Activated CD8-positive, alpha-beta memory T cell treated with anti-CD3 and anti-CD28 coated beads, Interleukin-2, amount 10 ng/mL, durations not matched to agents 7 days and 5 days (primary cell): ENCODE data around the gene SH3RF2. TPM values are rescaled to one million over a fixed set of nuclear protein-coding genes. Genes with fewer than 3 reads are reported as not detected.

ENCODE experiments used
- ATAC-seq: fragments of 150-1000 bp; cut with Tn5 transposase; one replicate; pipeline ENCODE4 v1.10.0; 2021; ENCODE audit warnings: moderate library complexity
- CTCF ChIA-PET: fragments of 350-600 bp; sonication (Branson Sonifier 250); formaldehyde crosslinking; loops from one replicate; lab custom pipeline; 2021; ENCODE audit warnings: antibody characterized with exemption; lab: Charles Lee
- DNase-seq: peaks from one replicate; pipeline ENCODE4 v3.0.0-alpha.2; 2020
- H3K27ac Mint-ChIP-seq: one replicate; pipeline ENCODE4 v1.8.0; 2021; ENCODE audit warnings: mild to moderate bottlenecking, mixed read lengths
- H3K27me3 Mint-ChIP-seq: one replicate; pipeline ENCODE4 v1.8.0; 2021; ENCODE audit warnings: mixed read lengths
- H3K36me3 Mint-ChIP-seq: one replicate; pipeline ENCODE4 v1.8.0; 2021; ENCODE audit warnings: mild to moderate bottlenecking, mixed read lengths
- H3K4me1 Mint-ChIP-seq: one replicate; pipeline ENCODE4 v1.8.0; 2021; ENCODE audit warnings: mixed read lengths
- H3K4me3 Mint-ChIP-seq: one replicate; pipeline ENCODE4 v1.8.0; 2021; ENCODE audit warnings: mild to moderate bottlenecking, moderate library complexity, mixed read lengths
- H3K9me3 Mint-ChIP-seq: one replicate; pipeline ENCODE4 v1.8.0; 2022; ENCODE audit warnings: low read depth, mixed read lengths
- total RNA-seq, 2 experiments: library from RNA; stranded (reverse); gene quantifications; one replicate each; pipeline ENCODE4 v1.2.3, GENCODE V29; 2021

Gene SH3RF2
- total RNA-seq, 2 experiments from 2014 or later, result 0.12 TPM; not detected in 1

DNA sequence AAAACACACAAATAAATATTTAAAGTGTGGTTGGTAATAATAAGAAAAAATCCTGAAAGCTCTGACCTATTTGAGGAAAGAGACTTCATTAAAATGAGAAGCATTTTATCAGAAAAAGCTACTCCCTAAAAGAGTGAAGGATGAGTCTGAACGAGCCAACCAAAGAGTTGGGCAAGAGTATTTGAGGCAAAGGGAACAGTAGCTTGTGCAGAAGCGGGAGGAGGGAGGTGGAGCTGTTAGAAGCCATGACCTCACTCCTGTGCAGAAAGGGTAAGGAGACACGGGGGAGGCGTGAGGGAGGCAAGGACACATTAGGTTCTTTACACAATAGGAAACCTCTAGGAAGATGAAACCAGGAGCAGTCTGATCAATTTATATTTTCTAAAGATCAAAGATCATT lies 29.4 kb downstream of the SH3RF2 start:
- Mint-ChIP-seq H3K36me3 (no peaks in the 10 kb centered on the region), H3K9me3 (no peaks in the 10 kb centered on the region), H3K4me1 (no peaks in the 10 kb centered on the region), H3K4me3 (no peak overlapping the region), H3K27ac (no peak overlapping the region), H3K27me3 (peaks cover 24% of the 10 kb centered on the region)
- CTCF ChIA-PET, result no interaction called here
- DNase-seq (no peak), ATAC-seq (no peak)

DNA sequence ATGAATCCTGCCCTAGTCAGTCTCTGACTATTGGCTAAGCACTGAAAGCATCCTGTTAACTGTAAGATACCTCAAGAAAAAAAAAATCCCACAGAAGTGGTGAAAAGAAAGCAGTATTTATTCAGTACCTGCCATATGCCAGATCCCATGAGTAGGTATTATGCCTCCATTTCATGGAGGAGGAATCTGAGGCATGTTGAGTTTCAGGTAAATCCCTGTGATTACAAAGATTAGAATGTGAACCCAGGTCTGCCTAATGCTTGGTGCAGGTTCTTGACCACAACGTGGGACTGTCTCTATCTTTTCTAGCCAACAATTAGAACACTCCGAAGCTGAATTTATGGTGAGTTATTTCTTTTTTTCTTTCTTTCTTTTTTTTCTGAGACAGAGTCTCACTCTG lies 30.9 kb downstream of the SH3RF2 start:
- CTCF ChIA-PET, result no interaction called here
- Mint-ChIP-seq H3K4me1 (no peaks in the 10 kb centered on the region), H3K27ac (no peak overlapping the region), H3K27me3 (peaks cover 14% of the 10 kb centered on the region), H3K9me3 (no peaks in the 10 kb centered on the region), H3K4me3 (no peak overlapping the region), H3K36me3 (no peaks in the 10 kb centered on the region)
- ATAC-seq, result no peak
- no peak for DNase-seq

DNA sequence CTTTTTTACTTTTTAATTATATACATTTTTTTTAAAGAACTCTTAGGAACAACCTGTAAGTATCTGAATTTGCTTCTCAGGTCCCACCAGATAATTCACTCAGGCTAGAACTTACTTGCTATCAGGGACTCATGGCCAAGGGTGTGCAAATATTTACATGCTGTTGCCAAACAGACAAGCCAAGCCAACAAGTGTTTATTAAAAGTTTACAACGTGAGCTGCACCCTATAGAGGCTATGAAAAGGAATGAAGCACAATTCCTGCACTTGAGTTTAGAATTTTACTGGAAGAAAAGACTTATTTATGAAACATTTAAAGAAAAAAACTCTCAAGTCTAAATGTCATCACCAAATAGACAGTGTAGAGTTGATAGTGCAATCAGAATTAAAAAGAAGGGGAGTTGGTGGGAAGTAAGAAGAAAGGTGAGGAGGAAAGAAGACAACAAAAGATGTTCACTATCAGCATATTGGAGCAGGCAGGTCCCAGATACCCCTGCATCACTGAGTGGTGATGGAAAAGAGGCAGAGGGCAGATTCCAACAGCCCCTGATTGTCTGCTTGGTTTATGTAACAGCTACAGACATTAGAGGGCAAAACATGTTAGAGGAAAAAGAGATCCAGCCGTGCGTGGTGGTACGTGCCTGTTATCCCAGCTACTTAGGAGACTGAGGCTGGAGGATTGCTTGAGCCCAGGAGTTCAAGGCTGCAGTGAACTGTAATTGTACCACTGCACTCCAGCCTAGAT lies 32.8 kb downstream of the SH3RF2 start:
- no peak for ATAC-seq
- CTCF ChIA-PET, result no interaction called here
- Mint-ChIP-seq H3K4me3 (no peak overlapping the region), H3K4me1 (no peaks in the 10 kb centered on the region), H3K27me3 (peaks cover 14% of the 10 kb centered on the region), H3K9me3 (no peaks in the 10 kb centered on the region), H3K36me3 (no peaks in the 10 kb centered on the region), H3K27ac (no peak overlapping the region)
- DNase-seq, result no peak

DNA sequence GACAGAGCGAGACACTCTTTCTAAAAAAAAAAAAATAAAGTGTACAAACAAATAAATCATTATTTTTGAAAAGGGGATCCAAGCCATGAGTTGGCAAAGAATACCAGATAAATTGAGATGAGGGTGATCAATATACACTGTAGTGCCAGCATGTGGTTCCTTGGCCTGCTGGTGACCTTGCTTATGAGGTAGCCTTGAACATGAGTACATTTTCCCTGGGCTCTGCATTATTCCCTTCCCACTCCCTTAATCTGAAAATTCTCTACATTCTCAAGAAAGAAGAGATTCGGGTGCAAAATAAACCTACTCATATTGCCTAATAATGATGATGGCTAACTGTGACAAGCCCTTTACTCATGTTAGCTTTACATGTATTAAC lies 33.3 kb downstream of the SH3RF2 start:
- no peak for ATAC-seq
- Mint-ChIP-seq H3K27me3 (peaks cover 14% of the 10 kb centered on the region), H3K36me3 (no peaks in the 10 kb centered on the region)

DNA sequence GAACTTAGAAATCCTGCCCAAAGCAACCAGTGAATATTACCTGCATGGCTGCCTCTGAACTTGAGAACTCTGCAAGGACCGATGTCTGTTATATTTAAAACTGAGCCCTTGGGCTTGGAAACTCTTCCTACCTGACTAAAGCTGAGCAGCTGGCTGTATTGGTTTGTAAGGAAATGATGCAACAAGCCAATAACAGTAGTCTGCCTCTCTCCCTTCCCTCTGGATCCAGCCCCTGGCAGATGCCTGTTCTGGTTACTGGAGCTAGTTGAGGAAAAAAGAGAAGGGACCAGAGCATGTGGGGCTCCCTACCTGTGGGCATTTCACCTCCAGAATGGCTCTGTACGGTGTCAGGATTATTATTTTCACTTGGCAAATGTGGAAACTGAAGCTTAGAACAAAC lies 34.7 kb downstream of the SH3RF2 start:
- DNase-seq, result no peak
- no peaks in the 10 kb centered on the region for H3K9me3 Mint-ChIP-seq
- H3K36me3 Mint-ChIP-seq, result no peaks in the 10 kb centered on the region
- CTCF ChIA-PET, result no interaction called here
- H3K27ac Mint-ChIP-seq, result no peak overlapping the region
- H3K4me1 Mint-ChIP-seq, result no peaks in the 10 kb centered on the region
- peaks cover 14% of the 10 kb centered on the region for H3K27me3 Mint-ChIP-seq
- ATAC-seq, result no peak
- H3K4me3 Mint-ChIP-seq, result no peak overlapping the region

More for the DNA sequence above, 33.3 kb downstream of the SH3RF2 start:
- Mint-ChIP-seq H3K4me1 (no peaks in the 10 kb centered on the region), H3K4me3 (no peak overlapping the region), H3K9me3 (no peaks in the 10 kb centered on the region), H3K27ac (no peak overlapping the region)
- DNase-seq, result no peak
- CTCF ChIA-PET, result no interaction called here

DNA sequence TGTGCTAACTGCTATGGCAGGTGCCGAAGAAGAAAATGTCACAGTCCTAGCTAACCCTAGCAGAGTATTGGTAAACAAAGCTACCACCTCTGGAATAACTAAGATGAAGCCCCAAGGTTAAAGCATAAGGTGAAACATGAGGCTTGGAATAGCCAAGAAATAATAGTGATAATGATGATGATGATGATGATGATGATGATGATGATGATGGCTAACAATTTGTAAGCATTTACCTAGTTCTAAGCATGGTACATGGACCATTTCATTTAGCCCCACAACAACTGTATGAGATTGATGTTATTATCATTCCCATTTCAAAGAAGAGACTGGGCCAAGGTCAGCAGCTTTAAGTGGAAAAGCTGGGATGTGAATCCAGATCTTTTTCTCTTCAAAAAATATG lies 35.3 kb downstream of the SH3RF2 start:
- ATAC-seq (no peak), DNase-seq (no peak)
- H3K36me3 Mint-ChIP-seq, result no peaks in the 10 kb centered on the region
- H3K4me3 Mint-ChIP-seq, result no peak overlapping the region
- CTCF ChIA-PET, result no interaction called here
- H3K4me1 Mint-ChIP-seq, result no peaks in the 10 kb centered on the region
- H3K27me3 Mint-ChIP-seq, result peaks cover 15% of the 10 kb centered on the region
- no peaks in the 10 kb centered on the region for H3K9me3 Mint-ChIP-seq
- H3K27ac Mint-ChIP-seq, result no peak overlapping the region

DNA sequence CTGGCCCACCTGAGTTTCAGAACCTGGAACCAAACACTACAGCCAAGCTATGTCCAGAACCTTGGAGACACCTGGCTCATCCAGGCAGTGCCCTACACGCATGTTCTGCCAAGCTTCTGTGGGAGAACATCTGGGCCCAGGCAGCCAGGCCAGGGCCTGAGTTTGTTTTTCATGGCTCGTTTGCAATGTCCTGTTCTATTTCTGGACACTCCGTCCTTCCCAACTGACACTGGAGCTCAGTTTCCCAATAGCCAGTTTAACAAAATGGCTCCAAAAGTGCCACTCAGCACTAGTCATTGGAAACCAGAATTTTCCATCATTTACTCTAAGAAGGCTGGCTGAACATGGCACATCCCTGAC lies 38.6 kb downstream of the SH3RF2 start:
- H3K27me3 Mint-ChIP-seq, result peaks cover 8% of the 10 kb centered on the region
- no peak overlapping the region for H3K27ac Mint-ChIP-seq
- H3K36me3 Mint-ChIP-seq, result no peaks in the 10 kb centered on the region
- ATAC-seq (no peak), DNase-seq (no peak)
- H3K4me3 Mint-ChIP-seq, result no peak overlapping the region
- CTCF ChIA-PET, result no interaction called here
- H3K4me1 Mint-ChIP-seq, result no peaks in the 10 kb centered on the region
- H3K9me3 Mint-ChIP-seq, result no peaks in the 10 kb centered on the region

DNA sequence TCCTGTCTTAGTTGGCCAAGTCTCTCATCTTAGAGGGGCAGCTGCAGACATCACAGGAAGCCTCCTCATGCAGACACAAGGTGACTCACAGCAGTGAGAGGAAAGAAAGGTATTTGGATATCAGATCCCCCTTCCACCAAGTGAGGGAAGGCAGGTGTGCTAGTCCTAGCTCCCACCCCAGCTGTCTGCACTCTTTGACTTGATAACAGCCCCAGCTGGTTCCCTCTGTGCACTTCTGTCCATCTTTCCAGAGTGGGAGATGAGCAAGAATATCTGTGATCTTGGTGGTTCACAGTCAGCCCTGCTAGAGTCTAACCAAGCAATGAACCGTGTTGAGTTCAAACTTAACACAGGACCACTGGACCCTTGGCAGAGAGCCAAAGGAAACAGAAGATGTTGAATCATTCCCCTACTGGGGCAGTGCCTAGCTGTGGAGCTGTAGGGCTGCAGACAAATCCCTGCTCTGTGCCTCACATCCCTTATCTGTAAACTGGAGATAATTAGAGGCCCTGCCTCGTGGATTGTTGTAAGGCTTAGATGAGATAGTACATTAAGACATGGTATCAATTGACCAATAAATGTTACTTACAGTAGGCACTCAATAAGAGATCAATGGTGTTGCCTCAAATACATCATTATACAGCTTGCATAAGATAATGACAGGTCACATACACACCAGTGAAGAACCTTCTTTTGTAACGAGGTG lies 39.1 kb downstream of the SH3RF2 start:
- CTCF ChIA-PET, result no interaction called here
- Mint-ChIP-seq H3K4me3 (no peak overlapping the region), H3K4me1 (no peaks in the 10 kb centered on the region), H3K27ac (no peak overlapping the region), H3K36me3 (no peaks in the 10 kb centered on the region), H3K9me3 (no peaks in the 10 kb centered on the region), H3K27me3 (peaks cover 8% of the 10 kb centered on the region)
- DNase-seq (no peak), ATAC-seq (no peak)

DNA sequence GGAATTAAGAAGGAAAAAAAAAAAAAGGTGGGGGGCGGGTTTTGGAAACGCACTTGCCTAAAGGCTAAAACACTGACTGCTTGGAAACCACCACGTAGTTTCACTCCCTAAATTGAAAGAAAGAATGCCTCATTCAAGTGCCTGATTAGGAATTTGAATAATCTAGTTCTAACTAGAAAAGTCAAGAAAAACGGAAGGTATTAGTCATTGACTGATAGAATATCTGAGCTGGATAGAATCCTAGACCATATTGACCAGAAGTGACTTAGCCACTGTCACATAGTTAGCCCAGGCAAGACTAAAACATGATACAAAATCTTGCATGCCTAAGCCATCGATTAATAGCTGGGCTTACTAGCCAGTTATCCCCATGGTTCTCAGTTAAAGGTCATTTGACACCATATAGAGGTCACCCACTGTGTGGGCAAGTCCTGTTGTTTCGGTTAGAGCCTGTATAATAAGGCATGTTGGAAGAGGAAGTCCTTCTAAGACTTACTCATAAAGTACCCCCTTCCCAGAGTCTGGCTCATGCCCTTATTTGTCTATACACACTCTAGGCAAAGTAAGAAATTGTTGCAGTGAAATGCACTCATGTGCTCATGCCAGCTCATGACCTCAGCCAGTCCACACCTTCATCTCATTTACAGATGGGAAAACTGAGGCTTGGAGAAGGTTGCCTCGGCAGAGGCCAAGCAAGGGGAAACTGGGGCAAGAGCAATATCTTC lies 40.2 kb downstream of the SH3RF2 start:
- CTCF ChIA-PET, result no interaction called here
- Mint-ChIP-seq H3K4me3 (no peak overlapping the region), H3K9me3 (no peaks in the 10 kb centered on the region), H3K27ac (no peak overlapping the region), H3K36me3 (no peaks in the 10 kb centered on the region), H3K4me1 (no peaks in the 10 kb centered on the region), H3K27me3 (peaks cover 12% of the 10 kb centered on the region)
- no peak for ATAC-seq
- DNase-seq, result no peak

DNA sequence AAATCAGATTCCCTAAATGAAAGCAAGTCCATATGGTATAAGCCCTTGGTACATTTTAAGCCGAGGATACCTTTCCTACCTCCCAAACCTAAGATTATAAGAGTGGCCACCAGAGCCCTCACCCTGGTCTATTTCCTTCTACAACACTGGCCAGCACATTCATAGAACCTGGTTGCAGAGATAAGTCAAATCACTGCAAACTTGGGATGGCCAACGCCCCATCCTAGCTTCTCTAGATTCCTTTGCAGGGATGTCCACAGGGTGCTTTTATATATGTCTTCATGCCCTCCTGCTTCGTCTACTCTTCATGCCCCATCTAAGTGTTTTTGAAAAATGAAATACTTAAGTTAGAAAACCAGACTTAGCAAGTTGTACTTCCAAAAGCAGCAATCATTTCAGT lies 41.8 kb downstream of the SH3RF2 start:
- peaks cover 12% of the 10 kb centered on the region for H3K27me3 Mint-ChIP-seq
- CTCF ChIA-PET, result no interaction called here
- H3K4me3 Mint-ChIP-seq, result no peak overlapping the region

DNA sequence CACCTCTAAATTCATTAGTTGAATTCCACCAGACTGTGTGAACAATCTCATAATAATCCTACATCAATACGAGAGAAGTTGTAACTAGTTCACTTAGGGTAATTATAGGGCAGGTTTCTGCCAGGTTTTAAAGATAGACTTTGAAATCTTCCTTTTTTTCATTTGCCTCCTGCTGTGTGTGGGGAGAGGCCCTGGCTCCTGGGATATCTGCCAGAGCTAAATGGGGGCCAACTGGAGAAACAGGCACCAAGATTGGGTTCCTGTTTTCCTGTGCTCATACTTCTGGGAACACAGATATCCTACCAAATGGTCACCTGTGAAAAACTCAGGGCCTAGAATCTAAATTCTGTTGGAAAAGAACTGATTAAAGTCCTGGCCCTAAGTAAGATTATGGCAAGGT lies 42.3 kb downstream of the SH3RF2 start:
- H3K27me3 Mint-ChIP-seq, result peaks cover 9% of the 10 kb centered on the region
- no peak overlapping the region for H3K27ac Mint-ChIP-seq
- ATAC-seq (no peak), DNase-seq (no peak)
- no peak overlapping the region for H3K4me3 Mint-ChIP-seq
- H3K4me1 Mint-ChIP-seq, result no peaks in the 10 kb centered on the region
- no peaks in the 10 kb centered on the region for H3K9me3 Mint-ChIP-seq
- no peaks in the 10 kb centered on the region for H3K36me3 Mint-ChIP-seq
- CTCF ChIA-PET, result no interaction called here

More for the DNA sequence above, 41.8 kb downstream of the SH3RF2 start:
- H3K4me1 Mint-ChIP-seq, result no peaks in the 10 kb centered on the region
- no peaks in the 10 kb centered on the region for H3K36me3 Mint-ChIP-seq
- DNase-seq (no peak), ATAC-seq (no peak)
- H3K27ac Mint-ChIP-seq, result no peak overlapping the region
- no peaks in the 10 kb centered on the region for H3K9me3 Mint-ChIP-seq

DNA sequence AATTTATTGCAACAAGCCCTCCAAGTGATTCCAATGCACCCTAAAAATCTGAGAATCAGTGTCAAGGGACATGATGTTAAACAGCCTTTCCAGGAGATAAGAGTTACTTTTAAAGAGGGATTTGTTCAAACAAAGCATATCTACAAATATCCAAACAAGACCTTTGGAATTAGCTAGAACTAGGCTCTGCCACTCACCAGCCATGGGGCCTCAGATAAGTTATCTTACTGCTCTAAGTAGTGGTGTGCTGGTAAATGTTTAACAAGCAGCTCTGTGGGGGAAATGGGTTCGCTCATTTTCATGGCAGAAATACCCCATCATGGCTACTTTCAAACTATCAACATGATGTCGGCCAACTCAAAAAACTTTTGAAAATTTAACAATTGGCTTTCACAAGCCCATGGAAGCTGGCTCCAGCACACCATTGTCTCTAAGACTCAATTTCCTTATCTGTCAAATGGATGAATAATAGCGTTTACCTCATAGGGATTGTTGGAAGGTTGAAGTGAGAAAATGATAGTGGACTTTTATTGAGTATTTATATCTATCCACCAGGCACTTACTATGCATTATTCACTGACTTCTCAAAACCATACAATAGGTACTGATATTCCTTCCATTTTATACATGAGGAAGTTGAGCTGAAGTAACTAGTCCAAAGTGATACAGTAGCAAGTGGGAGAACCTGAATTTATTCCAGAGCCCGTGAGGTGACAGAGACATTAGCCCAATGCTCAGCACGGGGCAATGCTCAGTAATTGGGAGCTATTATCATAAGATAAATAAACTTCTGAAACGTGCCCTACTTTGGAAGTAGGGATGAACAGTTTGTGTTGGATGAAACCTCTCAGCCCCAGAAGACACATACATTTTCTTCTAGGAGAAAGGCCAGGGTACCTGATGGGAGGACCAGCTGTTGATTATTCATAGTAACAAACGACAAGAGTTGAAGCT lies 43.2 kb downstream of the SH3RF2 start:
- ATAC-seq (no peak), DNase-seq (no peak)
- Mint-ChIP-seq H3K4me3 (no peak overlapping the region), H3K9me3 (no peaks in the 10 kb centered on the region), H3K36me3 (no peaks in the 10 kb centered on the region), H3K4me1 (no peaks in the 10 kb centered on the region), H3K27me3 (peaks cover 13% of the 10 kb centered on the region), H3K27ac (no peak overlapping the region)
- CTCF ChIA-PET, result no interaction called here

DNA sequence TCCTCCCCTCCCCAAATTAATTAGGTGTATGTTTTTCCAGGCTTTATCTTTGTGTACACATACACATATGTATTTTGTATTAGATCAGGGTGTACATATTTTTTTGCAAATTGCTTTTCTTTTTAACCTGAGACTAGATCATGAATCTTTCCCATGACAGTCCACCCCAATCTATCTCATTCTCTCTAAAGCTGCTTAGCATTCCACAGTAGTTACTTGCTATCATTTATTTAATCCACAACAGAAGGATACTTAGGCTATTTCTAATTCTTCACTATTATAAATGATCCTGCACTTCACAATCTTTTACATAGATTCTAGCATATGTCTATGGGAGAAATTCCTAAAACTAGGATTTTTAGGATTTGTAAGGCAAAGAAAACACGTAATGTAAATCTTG lies 43.9 kb downstream of the SH3RF2 start:
- ATAC-seq (no peak), DNase-seq (no peak)
- Mint-ChIP-seq H3K4me1 (no peaks in the 10 kb centered on the region), H3K27me3 (peaks cover 13% of the 10 kb centered on the region), H3K4me3 (no peak overlapping the region), H3K36me3 (no peaks in the 10 kb centered on the region), H3K9me3 (no peaks in the 10 kb centered on the region), H3K27ac (no peak overlapping the region)
- CTCF ChIA-PET, result no interaction called here
